Suprapubic skin (tissue), 4 donors: ENCODE measurements around the gene RSPRY1. TPM values are rescaled to one million over a fixed set of nuclear protein-coding genes. Genes with fewer than 3 reads are reported as not detected.
"Not testable (repeated sequence)": the region's sequence is repeated elsewhere in the genome, so short reads cannot be mapped to it uniquely, and the experiment has no call there.

ENCODE experiments used
- DNase-seq, 2 donors: peaks; one replicate each; pipeline ENCODE4 v3.0.0-alpha.2; 2019; ENCODE audit warnings: low spot score in 2 of 2
- H3K27ac ChIP-seq: fragments of 200-600 bp; sonication (generic); one replicate; pipeline ENCODE4 v1.5.1; 2019
- H3K27me3 ChIP-seq: fragments of 200-600 bp; sonication (generic); one replicate; pipeline ENCODE4 v1.5.1; 2019
- H3K36me3 ChIP-seq: fragments of 200-600 bp; sonication (generic); one replicate; pipeline ENCODE4 v1.5.1; 2019
- H3K4me1 ChIP-seq: fragments of 200-600 bp; sonication (generic); one replicate; pipeline ENCODE4 v1.5.1; 2019
- H3K4me3 ChIP-seq: fragments of 200-600 bp; sonication (generic); one replicate; pipeline ENCODE4 v1.5.1; 2019; ENCODE audit warnings: mild to moderate bottlenecking
- H3K9me3 ChIP-seq: fragments of 200-600 bp; sonication (generic); one replicate; pipeline ENCODE4 v1.5.1; 2019
- CTCF ChIP-seq, 2 donors: fragments of 200-600 bp in 1 of 2; fragments of 450-650 bp in 1 of 2; sonication (generic) in 1 of 2; IDR thresholded peaks; one replicate each; pipeline ENCODE4 v1.5.1; 2016 to 2019; ENCODE audit warnings: antibody characterized with exemption in 2 of 2, mild to moderate bottlenecking in 1 of 2, moderate library complexity in 1 of 2
- EP300 ChIP-seq: sonication (generic); formaldehyde crosslinking; IDR thresholded peaks from one replicate; pipeline ENCODE4 v1.6.1; 2017; ENCODE audit warnings: antibody characterized with exemption
- POLR2A ChIP-seq, 2 donors: fragments of 450-650 bp; IDR thresholded peaks; one replicate each; pipeline ENCODE4 v1.6.1; 2017; ENCODE audit warnings: antibody characterized with exemption in 2 of 2, mild to moderate bottlenecking in 2 of 2, moderate library complexity in 2 of 2
- POLR2AphosphoS5 ChIP-seq, 3 donors: sonication (generic); formaldehyde crosslinking; IDR thresholded peaks; one replicate each; pipeline ENCODE4 v1.6.1; 2017; ENCODE audit warnings: antibody characterized with exemption in 3 of 3
- WGBS: methylation state at CpG from one replicate; pipeline ENCODE4 v1.1.5; 2018; 5-methylcytosine and 5-hydroxymethylcytosine counted together
- total RNA-seq, 4 donors: library from RNA; depleted of rRNA; stranded (reverse); fragments of >200 nt; gene quantifications; one replicate each; pipeline ENCODE4 v1.1.0, GENCODE V29; 2016

Gene RSPRY1
- total RNA-seq, 4 donors from 2014 or later: 16.3 to 48.3 (median 35.2) TPM

GRCh38 chr16:57266531-57267260, 80.6 kb downstream of the RSPRY1 start:
- WGBS: 39% methylated on average over 6 of the region's 6 CpGs
- TF ChIP-seq CTCF (IDR thresholded peaks at IDR 0.05) (no peak), EP300 (no peak), POLR2AphosphoS5 (IDR thresholded peaks at IDR 0.05) (no peak), POLR2A (IDR thresholded peaks at IDR 0.05) (no peak)
- DNase-seq: no peak
- Histone ChIP-seq H3K4me1 (peaks cover 58% of the 10 kb centered on the region), H3K4me3 (no peak overlapping the region), H3K27ac (peak overlapping the region; percentile 85), H3K9me3 (no peaks in the 10 kb centered on the region), H3K36me3 (no peaks in the 10 kb centered on the region), H3K27me3 (no peaks in the 10 kb centered on the region)

GRCh38 chr16:57267343-57267742, 81.2 kb downstream of the RSPRY1 start:
- not testable (repeated sequence) for DNase-seq, H3K27me3 ChIP-seq, H3K36me3 ChIP-seq, H3K4me3 ChIP-seq, H3K9me3 ChIP-seq
- WGBS: 75% methylated on average over 2 of the region's 2 CpGs
- Histone ChIP-seq H3K27ac (peak overlapping the region; percentile 85), H3K4me1 (peaks cover 58% of the 10 kb centered on the region)

- Histone ChIP-seq H3K4me1 (peaks cover 40% of the 10 kb centered on the region), H3K27me3 (no peaks in the 10 kb centered on the region), H3K27ac (peak overlapping the region; percentile 85), H3K4me3 (no peak overlapping the region), H3K9me3 (no peaks in the 10 kb centered on the region), H3K36me3 (no peaks in the 10 kb centered on the region)
- DNase-seq: peak in 1 of 2 donors; percentile 57
- 56% methylated on average over 14 of the region's 14 CpGs for WGBS
- no peak for TF ChIP-seq EP300
- no peak for TF ChIP-seq POLR2AphosphoS5 (IDR thresholded peaks at IDR 0.05)
- TF ChIP-seq CTCF (IDR thresholded peaks at IDR 0.05): no peak
- no peak for TF ChIP-seq POLR2A (IDR thresholded peaks at IDR 0.05)
These were observed 83.0 kb downstream of the RSPRY1 start for GRCh38 chr16:57268804-57269800.

- Histone ChIP-seq H3K36me3 (no peaks in the 10 kb centered on the region), H3K4me3 (no peak overlapping the region), H3K27ac (no peak overlapping the region), H3K4me1 (peaks cover 29% of the 10 kb centered on the region), H3K27me3 (no peaks in the 10 kb centered on the region), H3K9me3 (no peaks in the 10 kb centered on the region)
- DNase-seq: peak in 1 of 2 donors; percentile 56
- 82% methylated on average over 22 of the region's 25 CpGs for WGBS
- TF ChIP-seq EP300: no peak
- TF ChIP-seq POLR2AphosphoS5 (IDR thresholded peaks at IDR 0.05): no peak
- no peak for TF ChIP-seq POLR2A (IDR thresholded peaks at IDR 0.05)
- TF ChIP-seq CTCF (IDR thresholded peaks at IDR 0.05): no peak
These were observed 84.3 kb downstream of the RSPRY1 start for GRCh38 chr16:57270221-57271062.

- TF ChIP-seq EP300: no peak
- TF ChIP-seq POLR2A (IDR thresholded peaks at IDR 0.05): no peak
- TF ChIP-seq POLR2AphosphoS5 (IDR thresholded peaks at IDR 0.05): no peak
- TF ChIP-seq CTCF (IDR thresholded peaks at IDR 0.05): no peak
- Histone ChIP-seq H3K36me3 (no peaks in the 10 kb centered on the region), H3K27me3 (no peaks in the 10 kb centered on the region), H3K4me1 (peaks cover 30% of the 10 kb centered on the region), H3K4me3 (no peak overlapping the region), H3K9me3 (no peaks in the 10 kb centered on the region), H3K27ac (no peak overlapping the region)
- DNase-seq: peak in 1 of 2 donors; percentile 32
- 91% methylated on average over 5 of the region's 7 CpGs for WGBS
These were observed 84.9 kb downstream of the RSPRY1 start for GRCh38 chr16:57271063-57271345.
